GM12801 (cell line): ENCODE data around the gene LSM14B.

Experiments used
- TF ChIP-seq, protein P1 (sequence below): IDR thresholded peaks from one replicate; pipeline ENCODE4 v1.5.1; 2011; ENCODE audit warnings: control low read depth; ENCODE audit not compliant: insufficient read length; ENCODE audit errors: extremely low read depth

The LSM14B gene

GRCh38 chr20:62136283-62137091 is 14.2 kb downstream of the LSM14B start:
- TF ChIP-seq, protein P1, sequence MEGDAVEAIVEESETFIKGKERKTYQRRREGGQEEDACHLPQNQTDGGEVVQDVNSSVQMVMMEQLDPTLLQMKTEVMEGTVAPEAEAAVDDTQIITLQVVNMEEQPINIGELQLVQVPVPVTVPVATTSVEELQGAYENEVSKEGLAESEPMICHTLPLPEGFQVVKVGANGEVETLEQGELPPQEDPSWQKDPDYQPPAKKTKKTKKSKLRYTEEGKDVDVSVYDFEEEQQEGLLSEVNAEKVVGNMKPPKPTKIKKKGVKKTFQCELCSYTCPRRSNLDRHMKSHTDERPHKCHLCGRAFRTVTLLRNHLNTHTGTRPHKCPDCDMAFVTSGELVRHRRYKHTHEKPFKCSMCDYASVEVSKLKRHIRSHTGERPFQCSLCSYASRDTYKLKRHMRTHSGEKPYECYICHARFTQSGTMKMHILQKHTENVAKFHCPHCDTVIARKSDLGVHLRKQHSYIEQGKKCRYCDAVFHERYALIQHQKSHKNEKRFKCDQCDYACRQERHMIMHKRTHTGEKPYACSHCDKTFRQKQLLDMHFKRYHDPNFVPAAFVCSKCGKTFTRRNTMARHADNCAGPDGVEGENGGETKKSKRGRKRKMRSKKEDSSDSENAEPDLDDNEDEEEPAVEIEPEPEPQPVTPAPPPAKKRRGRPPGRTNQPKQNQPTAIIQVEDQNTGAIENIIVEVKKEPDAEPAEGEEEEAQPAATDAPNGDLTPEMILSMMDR = no peak

GRCh38 chr20:62137092-62137384 is 14.8 kb downstream of the LSM14B start:
- TF ChIP-seq, protein P1 = no peak

DNA sequence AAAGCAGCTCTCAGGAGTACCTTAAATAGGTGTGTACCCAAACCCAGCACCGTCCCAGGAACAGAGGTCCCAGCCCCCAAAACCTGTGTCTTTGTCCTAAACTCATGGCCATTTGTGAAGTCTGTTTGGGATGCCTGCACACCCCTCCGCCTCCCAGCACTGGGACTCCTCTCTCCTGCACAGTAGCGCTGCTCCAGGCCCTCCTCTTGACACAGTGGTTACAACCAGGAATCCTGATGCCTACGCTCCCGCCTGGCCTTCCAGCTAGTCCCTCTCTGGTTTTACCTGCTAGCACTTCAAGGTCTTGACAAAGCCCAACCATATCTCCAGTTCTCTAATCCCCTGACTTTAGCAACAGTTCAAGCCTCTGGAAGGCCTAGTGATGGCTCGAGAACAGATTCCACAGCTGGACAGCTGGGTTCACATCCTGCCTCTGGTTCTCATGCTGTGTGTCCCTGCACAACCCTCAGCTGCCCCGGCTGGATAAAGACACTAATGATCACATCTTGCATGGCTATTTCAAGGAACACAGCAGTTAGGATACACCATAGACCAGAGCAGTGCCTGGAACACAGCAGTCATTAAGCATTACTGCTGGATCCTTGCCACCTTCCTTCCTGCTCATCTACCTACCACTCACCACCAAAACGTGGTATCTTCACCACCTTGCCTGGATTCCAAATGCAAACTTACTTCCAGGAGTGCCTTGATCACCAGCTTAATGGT is 15.4 kb downstream of the LSM14B start:
- TF ChIP-seq, protein P1 = no peak

- TF ChIP-seq, protein P1 = no peak
Measured at GRCh38 chr20:62138204-62138543, 15.9 kb downstream of the LSM14B start.

GRCh38 chr20:62138912-62139311 is 16.6 kb downstream of the LSM14B start:
- TF ChIP-seq, protein P1 = no peak

GRCh38 chr20:62139636-62140035 is 17.4 kb downstream of the LSM14B start:
- TF ChIP-seq, protein P1 = no peak

DNA sequence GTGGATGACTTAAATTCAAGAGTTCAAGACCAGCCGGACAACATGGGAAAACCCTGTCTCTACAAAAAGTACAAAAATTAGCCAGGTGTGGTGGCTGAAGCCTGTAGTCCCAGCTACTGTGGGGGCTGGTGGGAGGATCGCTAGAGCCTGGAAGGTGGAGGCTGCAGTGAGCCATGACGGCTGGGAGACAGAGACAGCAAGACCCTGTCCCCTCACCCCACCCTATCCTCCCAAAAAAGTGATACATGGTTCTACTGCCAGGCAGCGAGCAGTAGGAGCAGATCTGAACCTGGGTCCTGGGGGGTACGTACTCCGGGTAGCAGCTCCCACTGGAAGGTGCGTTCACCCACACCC is 18.7 kb downstream of the LSM14B start:
- TF ChIP-seq, protein P1 = no peak
